UCSD-AML1 (cell line): Measurements from ENCODE around the gene FAAP100.
"Not testable (repeated sequence)": the region's sequence is repeated elsewhere in the genome, so short reads cannot be mapped to it uniquely, and the experiment has no call there.

ENCODE experiments used
- DNase-seq: peaks from one replicate; lab custom pipeline; 2025; ENCODE audit not compliant: unreplicated experiment; lab: John Stamatoyannopoulos, UW

The FAAP100 gene

DNA sequence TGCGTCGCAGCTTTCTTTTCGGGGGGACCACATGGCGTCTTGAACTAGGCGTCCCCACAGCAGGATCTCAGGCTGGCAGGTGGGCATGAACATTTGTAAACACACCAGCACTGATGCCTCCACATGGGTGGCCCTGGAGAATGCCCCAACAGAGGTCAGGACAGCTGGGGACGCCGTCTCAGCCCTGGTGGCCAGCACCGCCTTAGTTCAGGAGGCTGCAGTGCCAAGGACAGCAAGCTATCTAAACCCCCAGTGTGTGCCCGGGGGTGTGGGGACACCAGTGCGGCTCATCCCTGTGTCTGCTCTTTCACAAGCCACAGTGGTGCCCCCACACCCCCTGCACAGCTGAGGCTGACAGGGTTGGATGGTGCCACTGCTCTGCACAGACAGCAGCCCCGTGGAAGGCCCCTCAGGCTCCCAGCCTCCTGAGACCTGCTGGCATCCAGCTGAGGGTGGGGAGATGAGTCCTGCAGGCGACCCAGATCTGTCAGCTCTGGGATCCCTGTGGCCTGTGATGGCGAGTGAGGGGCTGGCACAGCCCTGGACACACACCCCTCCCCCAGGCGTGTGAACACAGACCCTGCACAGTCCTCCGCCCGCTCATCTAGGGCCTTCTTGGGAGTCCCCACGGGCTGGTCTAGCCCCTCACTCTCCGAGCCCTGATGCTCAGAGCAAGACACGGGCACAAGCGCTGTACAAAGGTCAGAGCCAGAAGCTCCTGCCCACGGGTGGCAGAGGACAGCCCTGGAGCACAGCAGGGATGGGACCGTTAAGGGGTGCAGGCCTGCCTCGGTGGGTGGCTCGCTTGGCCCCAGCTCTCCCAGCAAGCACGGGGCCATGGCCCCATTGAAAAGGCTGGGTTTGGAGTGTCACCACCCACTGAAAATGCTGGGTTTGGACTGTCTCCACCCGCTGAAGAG is 13.2 kb downstream of the FAAP100 start:
- no peak for DNase-seq

DNA sequence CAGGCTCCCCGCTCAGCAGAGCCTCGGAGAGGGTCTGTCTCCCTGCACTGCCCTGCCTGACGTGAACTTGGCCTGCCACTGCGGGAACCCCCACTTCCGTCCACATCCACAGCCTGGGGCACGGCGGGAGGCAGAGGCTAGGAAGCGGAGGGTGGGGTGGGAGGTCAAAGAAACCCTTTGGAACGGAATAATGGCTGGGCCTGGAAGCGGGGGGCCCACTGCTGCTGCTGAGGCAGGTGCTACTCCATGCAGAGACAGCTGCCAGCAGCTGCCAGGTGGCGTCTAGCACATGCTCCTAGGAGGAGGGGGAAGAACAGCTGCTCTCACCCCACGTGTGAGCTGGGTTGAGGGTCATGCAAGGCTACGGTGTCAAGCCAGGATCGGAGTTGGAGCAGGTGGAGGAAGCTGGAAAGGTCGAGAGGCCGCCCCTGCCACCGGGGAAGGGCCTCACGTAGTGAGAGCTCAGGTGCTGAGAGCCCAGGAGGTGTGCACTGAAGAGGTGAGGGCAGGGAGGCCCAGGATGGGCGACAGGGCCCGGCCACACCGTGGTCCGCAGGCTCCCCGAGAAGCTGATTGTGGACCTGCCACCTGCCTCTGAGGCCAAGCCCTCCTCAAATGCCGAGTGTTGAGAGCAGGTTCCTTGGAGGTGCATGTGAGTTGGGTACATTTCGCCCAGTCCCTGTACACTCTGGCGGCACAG is 14.1 kb downstream of the FAAP100 start:
- DNase-seq = no peak

DNA sequence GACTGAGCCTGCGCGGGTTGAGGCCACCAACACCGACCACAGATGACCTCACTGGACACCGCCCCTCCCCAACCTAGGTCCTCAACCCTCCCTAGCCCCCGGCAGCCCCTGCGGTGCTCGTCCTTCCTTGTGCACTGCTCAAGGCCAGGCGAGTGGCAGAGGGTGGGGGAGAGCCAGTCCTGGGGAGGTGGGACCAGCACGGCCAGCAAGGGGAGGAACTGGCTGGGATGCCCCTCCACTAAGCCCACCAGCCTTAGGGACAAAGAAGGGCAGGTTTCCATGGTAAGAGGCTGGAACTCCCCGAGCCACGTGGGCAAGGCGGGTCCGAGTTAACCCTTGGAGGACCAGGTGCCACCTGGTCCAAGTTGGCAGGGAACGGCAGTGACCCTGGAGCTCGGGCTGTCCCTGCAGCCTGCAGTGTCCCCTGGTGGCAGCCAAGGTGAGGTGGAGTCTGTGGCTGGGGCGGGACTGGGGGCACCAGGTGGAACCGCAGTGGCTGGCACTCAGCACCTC is 14.8 kb downstream of the FAAP100 start:
- peak; percentile 17 for DNase-seq

DNA sequence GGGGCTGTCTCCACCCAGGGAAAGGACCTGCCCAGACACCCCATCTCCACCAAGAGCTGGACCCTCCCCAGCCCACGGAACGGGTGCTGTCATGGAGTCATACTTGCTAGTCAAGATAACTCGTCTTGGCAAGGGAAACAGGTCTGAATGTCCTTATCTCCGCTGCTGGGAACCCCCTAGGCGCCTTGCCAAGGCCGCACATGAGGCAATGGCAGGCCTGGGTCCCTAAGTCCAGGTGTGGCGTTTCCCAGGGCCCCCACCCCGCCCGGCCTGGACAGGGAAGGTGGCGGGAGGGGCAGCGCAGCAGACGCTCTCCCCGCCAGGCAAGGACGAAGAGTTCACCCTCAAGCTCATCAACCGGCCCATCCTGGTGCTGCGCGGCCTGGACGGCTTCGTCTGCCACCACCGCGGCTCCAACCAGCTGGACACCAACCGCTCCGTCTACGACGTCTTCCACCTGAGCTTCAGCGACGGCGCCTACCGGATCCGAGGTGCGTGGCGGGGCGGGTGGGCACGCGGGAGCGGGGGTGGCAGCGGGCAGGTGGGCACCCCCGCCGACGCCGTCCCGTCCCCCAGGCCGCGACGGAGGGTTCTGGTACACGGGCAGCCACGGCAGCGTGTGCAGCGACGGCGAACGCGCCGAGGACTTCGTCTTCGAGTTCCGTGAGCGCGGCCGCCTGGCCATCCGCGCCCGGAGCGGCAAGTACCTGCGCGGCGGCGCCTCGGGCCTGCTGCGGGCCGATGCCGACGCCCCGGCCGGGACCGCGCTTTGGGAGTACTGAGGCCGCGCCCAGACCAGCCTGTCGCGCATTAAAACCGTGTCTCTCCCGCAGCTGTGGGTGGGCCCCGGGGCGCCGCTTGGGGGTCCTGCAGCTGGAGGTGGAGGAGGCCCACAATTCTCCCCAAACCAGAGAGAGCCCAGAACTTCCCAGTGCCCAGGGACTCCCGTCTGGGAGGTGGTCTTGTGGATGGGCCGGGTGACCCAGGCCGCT is 15.6 kb downstream of the FAAP100 start:
- DNase-seq = no peak

DNA sequence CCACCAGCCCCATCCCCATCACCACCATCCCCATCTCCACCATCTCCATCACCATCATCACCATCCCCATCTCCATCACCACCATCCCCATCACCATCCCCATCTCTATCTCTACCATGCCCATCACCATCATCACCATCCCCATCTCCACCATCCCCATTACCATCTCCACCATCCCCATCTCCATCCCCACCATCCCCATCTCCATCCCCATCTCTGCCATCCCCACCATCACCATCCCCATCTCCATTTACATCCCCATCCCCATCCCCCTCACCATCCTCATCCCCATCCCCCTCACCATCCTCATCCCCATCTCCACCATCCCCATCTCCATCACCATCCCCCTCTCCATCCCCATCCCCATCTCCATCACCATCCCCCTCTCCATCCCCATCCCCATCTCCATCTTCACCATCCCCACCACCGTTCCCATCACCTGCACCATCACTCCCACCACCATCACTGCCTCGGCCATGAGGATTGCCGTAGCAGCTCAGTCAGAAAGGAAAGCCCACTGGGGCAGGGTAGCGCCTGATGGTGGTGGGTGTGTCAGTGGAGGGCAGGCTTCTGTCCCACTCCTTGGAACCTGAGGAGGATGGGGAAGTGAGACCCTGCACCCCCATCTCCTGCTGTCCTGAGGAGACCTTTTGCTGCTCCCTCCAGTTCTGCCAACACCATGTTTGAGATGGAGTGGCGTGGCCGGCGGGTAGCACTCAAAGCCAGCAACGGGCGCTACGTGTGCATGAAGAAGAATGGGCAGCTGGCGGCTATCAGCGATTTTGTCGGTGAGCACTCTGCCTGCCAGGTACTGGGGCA is 16.5 kb downstream of the FAAP100 start:
- DNase-seq = no peak

DNA sequence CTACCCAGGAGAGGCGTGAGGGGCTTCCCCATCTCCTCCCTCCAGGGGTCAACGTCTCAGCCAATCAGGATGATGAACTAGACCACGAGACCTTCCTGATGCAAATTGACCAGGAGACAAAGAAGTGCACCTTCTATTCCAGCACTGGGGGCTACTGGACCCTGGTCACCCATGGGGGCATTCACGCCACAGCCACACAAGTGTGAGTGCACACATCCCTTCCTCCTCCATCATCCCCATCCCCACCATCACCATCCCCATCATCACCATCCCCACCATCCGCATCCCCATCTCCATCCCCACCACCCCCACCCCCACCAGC is 17.2 kb downstream of the FAAP100 start:
- no peak for DNase-seq

DNA sequence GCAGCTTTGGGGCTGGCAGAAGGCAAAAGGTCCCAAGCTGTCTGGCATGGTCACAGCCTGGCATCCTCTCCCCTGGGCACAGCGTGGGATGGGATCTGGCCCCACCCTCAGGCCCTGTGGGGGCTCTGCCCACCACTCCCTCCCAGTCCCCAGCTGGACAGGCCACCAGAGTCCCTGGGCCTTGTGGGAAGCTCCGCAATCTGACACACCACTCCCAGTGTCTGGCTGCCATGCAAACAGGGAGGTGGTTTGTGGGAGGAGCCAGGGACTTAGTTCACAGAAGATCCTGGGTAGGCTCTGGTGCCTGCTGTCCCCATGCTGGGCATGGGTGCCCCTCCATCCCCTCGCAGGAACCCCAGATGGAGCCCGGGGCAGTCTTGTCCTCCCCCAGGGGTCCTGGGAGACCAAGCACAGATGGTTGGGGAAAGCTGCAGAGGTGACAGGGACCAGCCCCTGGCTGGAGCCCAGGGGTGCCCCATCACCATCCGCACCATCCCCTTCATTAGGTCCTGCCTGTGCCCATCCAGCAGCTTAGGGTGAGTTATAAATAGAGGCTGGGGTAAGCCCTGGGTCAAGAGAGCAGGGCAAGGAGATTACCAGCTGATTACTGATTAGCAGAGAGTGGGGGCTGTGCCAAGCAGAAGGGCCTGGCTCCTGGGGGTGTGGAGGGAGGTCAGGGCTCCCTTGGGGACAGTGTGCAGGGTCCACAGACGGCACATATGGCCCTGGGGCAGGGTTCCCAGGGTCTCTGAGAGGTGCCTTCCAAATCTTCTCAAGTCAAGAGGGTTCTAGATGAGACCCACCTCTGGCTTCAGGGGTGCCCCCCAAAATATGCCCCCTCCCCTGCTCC is 17.8 kb downstream of the FAAP100 start:
- no peak for DNase-seq

DNA sequence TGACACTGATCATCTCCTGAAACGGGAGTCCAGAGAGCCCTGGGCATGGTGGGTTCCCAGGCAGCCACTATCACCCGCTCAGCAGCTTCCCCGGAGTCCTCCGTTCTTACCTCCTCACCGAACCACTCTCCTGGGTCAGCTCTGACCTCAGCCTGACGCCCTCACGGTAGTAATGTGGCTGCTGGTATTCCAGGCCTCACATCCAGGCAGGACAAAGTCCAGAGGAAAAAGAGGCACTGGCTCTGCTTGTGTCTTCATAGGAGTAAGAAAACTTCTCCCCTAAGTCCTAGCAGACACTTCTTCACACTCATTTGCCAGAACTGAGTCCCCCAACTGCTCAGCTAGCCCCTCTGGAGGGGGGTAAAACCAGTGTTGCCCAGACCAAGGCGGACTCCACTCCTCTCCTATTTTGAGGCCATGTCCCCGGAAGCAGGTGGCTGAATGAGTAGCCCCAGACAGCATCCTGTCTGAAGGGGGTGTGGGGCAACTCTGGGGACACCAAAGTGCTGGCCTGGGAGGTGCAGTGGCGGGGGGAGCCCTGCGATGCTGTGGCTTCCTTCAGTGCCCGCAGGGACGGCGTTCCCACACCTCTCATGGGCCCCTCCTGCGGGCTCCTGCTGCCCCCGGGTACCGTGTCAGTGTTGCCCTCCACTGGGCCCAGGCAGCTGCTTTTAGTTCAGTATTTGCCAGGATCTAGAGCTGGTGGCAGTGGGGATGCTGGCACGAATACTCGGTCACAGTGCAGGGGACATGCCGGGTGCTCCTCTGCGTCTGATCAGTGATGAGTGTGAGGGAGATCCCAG is 18.6 kb downstream of the FAAP100 start:
- peak; percentile 24 for DNase-seq

DNA sequence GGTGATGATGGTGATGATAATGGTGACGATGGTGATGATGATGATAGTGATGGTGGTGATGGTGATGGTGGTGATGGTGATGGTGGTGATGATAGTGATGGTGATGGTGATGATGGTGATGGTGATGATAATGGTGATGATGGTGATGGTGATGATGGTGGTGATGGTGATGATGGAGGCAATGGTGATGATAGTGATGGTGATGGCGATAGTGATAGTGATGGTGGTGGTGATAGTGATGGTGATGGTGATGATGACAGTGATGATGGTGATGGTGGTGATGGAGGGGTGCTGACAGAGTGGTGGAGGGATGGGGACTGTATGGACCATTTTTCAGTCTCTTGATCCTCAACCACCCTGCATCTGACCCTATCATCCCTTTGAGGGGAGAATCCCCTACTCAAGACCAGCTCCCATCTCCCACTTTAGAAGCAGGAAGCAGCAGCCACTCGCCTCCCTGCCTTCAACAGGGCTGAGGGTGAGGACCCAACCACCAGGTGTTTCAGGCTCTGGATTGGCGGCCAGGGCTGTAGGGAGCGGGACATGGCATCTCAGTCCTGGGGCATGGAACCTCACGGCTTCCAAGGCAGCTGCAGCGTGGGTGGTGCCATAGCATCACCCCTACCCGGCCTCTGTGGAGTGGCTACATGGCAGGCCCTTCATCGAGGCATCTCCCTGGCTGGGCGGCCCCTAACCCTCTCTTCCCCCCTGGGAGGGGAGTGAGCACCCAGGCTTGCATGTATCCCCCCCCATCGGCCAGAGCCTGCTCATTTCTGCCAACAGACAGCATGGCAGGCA is 19.5 kb downstream of the FAAP100 start:
- DNase-seq = no peak

DNA sequence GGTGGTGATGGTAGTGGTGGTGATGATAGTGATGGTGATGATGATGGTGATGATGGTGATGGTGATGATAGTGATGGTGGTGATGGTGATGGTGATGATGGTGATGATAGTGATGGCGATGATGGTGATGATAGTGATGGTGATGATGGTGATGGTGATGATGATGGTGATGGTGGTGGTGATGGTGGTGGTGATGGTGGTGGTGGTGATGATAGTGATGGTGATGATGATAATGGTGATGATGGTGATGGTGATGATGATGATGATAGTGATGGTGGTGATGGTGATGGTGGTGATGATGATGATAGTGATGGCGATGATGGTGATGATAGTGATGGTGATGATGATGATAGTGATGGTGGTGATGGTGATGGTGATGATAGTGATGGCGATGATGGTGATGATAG is 20.2 kb downstream of the FAAP100 start:
- not testable (repeated sequence) for DNase-seq

DNA sequence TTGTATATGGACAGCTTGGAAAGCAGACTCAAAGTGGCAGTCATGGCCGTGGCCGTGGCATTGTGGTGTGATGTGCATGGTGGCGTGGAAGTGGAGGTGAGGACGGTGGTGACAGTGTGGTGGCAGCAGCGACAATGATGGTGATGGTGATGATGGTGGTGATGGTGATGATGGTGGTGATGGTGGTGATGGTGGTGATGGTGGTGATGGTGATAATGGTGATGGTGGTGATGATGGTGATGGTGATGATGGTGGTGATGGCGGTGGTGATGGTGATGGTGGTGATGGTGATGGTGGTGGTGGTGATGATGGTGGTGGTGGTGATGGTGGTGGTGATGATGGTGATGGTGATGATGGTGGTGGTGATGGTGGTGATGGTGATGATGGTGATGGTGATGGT is 21.1 kb downstream of the FAAP100 start:
- DNase-seq = not testable (repeated sequence)

DNA sequence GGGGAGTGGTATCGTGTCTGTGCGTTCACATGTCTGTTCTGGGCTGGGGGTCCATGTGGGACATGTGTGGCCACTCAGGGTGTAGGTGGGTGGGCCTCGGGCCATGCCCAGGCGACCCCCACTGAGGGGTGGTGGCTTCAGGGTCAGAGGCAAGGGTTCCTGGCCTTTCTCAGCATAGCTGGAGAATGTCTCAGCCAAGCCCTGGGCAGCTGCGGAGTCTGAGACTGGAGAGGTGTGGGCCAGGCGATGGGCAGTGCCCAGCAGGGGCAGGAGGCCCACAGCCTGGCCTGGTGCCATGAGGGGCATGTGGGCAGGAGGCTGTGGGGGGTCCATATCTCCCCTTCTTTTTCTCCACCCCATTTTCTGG is 22.7 kb downstream of the FAAP100 start:
- no peak for DNase-seq

DNA sequence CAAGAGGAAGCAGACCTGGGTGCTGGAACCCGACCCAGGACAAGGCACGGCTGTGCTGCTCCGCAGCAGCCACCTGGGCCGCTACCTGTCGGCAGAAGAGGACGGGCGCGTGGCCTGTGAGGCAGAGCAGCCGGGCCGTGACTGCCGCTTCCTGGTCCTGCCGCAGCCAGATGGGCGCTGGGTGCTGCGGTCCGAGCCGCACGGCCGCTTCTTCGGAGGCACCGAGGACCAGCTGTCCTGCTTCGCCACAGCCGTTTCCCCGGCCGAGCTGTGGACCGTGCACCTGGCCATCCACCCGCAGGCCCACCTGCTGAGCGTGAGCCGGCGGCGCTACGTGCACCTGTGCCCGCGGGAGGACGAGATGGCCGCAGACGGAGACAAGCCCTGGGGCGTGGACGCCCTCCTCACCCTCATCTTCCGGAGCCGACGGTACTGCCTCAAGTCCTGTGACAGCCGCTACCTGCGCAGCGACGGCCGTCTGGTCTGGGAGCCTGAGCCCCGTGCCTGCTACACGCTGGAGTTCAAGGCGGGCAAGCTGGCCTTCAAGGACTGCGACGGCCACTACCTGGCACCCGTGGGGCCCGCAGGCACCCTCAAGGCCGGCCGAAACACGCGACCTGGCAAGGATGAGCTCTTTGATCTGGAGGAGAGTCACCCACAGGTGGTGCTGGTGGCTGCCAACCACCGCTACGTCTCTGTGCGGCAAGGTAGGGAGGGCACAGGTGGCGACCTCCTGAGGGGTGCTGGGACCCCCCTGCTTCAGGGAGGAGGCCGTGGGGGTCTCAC is 23.3 kb downstream of the FAAP100 start:
- DNase-seq = no peak

DNA sequence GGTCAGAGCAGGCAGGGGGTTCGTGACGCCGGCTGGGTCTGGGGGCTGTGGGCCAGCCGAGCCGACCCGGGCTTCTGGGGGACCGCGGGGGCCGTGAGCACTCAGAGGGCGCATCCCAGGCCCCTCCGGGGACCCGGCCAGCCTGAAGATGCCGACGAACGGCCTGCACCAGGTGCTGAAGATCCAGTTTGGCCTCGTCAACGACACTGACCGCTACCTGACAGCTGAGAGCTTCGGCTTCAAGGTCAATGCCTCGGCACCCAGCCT is 23.8 kb downstream of the FAAP100 start:
- DNase-seq = no peak

DNA sequence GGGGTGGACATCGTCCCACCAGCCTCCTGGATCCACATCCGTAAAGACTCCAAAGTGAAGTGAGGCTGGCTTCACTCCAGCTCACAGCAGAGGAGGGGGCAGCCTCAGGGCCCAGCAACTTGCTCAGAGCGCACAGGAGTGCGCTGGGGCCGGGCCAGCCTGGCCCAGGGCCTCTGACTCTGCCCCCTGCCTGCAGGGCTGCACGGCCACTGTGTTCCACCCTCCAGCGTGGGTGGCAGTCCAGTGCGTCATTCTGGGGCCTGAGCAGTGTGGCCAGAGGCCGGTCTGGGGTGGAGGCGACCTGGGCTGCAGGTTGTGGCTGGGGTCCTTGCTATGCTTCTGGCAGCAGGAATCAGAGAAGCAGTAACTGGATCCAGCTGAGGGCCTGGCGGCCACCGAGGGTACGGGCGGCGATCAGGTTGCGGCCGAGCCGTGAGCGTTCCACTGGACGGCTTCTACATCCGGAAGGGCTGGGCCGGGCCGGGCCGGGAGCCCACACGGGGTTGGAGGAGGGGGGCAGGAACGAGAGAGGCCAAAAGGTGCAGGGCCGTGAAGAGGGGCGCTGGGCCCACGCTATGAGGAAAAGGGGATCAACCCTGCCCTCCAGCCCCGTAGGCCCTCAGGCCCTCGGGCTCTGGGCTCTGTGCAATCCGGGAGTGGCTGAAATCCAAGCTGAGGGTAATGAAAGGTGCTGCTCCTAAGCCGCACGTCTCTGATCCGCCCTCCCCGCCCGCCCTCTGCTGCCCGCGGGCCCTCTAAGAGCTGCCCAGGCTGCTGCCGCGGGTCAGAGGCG is 24.4 kb downstream of the FAAP100 start, which contains the start of gene FSCN2:
TSS of gene FSCN2 (plus strand) at position 787 of the 793 bp plus-strand sequence. CDS start 155 bp downstream, outside the sequence.
- DNase-seq = no peak
